ENCODE measurements around the gene NOL3. TPM values are rescaled to one million over a fixed set of nuclear protein-coding genes. Genes with fewer than 3 reads are reported as not detected.
"Not testable (repeated sequence)": the region's sequence is repeated elsewhere in the genome, so short reads cannot be mapped to it uniquely, and the experiment has no call there.

The NOL3 gene
- 1 to 10 TPM; 3.0 to 9.9 TPM for total RNA-seq
- polyA plus RNA-seq: 10 to 100 TPM; 11.4 to 18.0 TPM

GRCh38 chr16:67170168-67170948 lies at the start of gene NOL3:
TSS of gene NOL3 (plus strand) at chr16:67170538.
- no peaks in the 10 kb centered on the region for H3K9me3 ChIP-seq (ENCODE audit: control insufficient read depth in 4 of 4, low read length in 3 of 4)
- H3K27ac ChIP-seq (ENCODE audit: low read depth in 1 of 2, low read length in 2 of 2): peak within 1 kb of the TSS in 1 of 2 donors; percentile 60
- DNase-seq (ENCODE audit: low spot score): peak; percentile 69
- H3K36me3 ChIP-seq (ENCODE audit: control insufficient read depth in 4 of 4, insufficient read depth in 3 of 4, low read depth in 1 of 4, low read length in 3 of 4): peaks cover 0 to 2% (median 0%) of the 10 kb centered on the region in 4 donors
- no peak for TF ChIP-seq YY1 (IDR thresholded peaks at IDR 0.05)
- TF ChIP-seq SP1 (IDR thresholded peaks at IDR 0.05): peak; percentile 26
- no peaks in the 10 kb centered on the region for H3K27me3 ChIP-seq (ENCODE audit: control insufficient read depth in 4 of 4, insufficient read depth in 4 of 4, low read length in 3 of 4)
- H3K4me1 ChIP-seq (ENCODE audit: control insufficient read depth in 4 of 4, insufficient read depth in 4 of 4, low read length in 3 of 4): peaks cover 11 to 27% (median 19%) of the 10 kb centered on the region in 4 donors
- peak within 1 kb of the TSS; percentile 13 to 65 for H3K9ac ChIP-seq (ENCODE audit: low read depth in 1 of 2, low read length in 2 of 2)
- 6% methylated on average over 50 of the region's 50 CpGs for WGBS
- peak within 1 kb of the TSS in 2 of 3 donors; percentile 49 to 60 for H3K4me3 ChIP-seq (ENCODE audit: low read depth in 1 of 3, low read length in 3 of 3)

- not testable (repeated sequence) for DNase-seq (ENCODE audit: low spot score); H3K4me3 ChIP-seq (ENCODE audit: low read depth in 1 of 3, low read length in 3 of 3); H3K27me3 ChIP-seq (ENCODE audit: control insufficient read depth in 4 of 4, insufficient read depth in 4 of 4, low read length in 3 of 4); H3K9ac ChIP-seq (ENCODE audit: low read depth in 1 of 2, low read length in 2 of 2); H3K27ac ChIP-seq (ENCODE audit: low read depth in 1 of 2, low read length in 2 of 2); H3K9me3 ChIP-seq (ENCODE audit: control insufficient read depth in 4 of 4, low read length in 3 of 4)
- H3K36me3 ChIP-seq (ENCODE audit: control insufficient read depth in 4 of 4, insufficient read depth in 3 of 4, low read depth in 1 of 4, low read length in 3 of 4): peaks cover 19 to 53% (median 50%) of the 10 kb centered on the region in 4 donors
- 98% methylated on average over 5 of the region's 5 CpGs for WGBS
- H3K4me1 ChIP-seq (ENCODE audit: control insufficient read depth in 4 of 4, insufficient read depth in 4 of 4, low read length in 3 of 4): peaks cover 0 to 11% (median 3%) of the 10 kb centered on the region in 4 donors
Measured at GRCh38 chr16:67122799-67123198, 47.5 kb upstream of the NOL3 start.

- Histone ChIP-seq H3K27me3 (ENCODE audit: control insufficient read depth in 4 of 4, insufficient read depth in 4 of 4, low read length in 3 of 4) (no peaks in the 10 kb centered on the region), H3K9me3 (ENCODE audit: control insufficient read depth in 4 of 4, low read length in 3 of 4) (no peaks in the 10 kb centered on the region), H3K4me3 (ENCODE audit: low read depth in 1 of 3, low read length in 3 of 3) (no peak overlapping the region), H3K27ac (ENCODE audit: low read depth in 1 of 2, low read length in 2 of 2) (no peak overlapping the region), H3K4me1 (ENCODE audit: control insufficient read depth in 4 of 4, insufficient read depth in 4 of 4, low read length in 3 of 4) (peaks cover 0 to 4% (median 1%) of the 10 kb centered on the region in 4 donors), H3K36me3 (ENCODE audit: control insufficient read depth in 4 of 4, insufficient read depth in 3 of 4, low read depth in 1 of 4, low read length in 3 of 4) (peaks cover 17 to 70% (median 59%) of the 10 kb centered on the region in 4 donors), H3K9ac (ENCODE audit: low read depth in 1 of 2, low read length in 2 of 2) (no peak overlapping the region)
- TF ChIP-seq HNF4A (conservative IDR thresholded peaks at IDR 0.05): no peak
- TF ChIP-seq FOXA1 (IDR thresholded peaks at IDR 0.05): no peak
- no peak for TF ChIP-seq JUND (IDR thresholded peaks at IDR 0.05)
- TF ChIP-seq TAF1 (conservative IDR thresholded peaks at IDR 0.05): no peak
- TF ChIP-seq ATF3 (IDR thresholded peaks at IDR 0.05): no peak
- no peak for TF ChIP-seq HNF4G (IDR thresholded peaks at IDR 0.05)
- TF ChIP-seq SP1 (IDR thresholded peaks at IDR 0.05): no peak
- no peak for TF ChIP-seq NR2F2 (IDR thresholded peaks at IDR 0.05)
- no peak for TF ChIP-seq FOXA2 (IDR thresholded peaks at IDR 0.05)
- TF ChIP-seq CTCF (IDR thresholded peaks at IDR 0.05; ENCODE audit: low read depth, low read length, missing input control): no peak
- no peak for TF ChIP-seq RXRA (IDR thresholded peaks at IDR 0.05)
- DNase-seq (ENCODE audit: low spot score): no peak
Measured at GRCh38 chr16:67128417-67128816, 41.9 kb upstream of the NOL3 start.

- Histone ChIP-seq H3K36me3 (ENCODE audit: control insufficient read depth in 4 of 4, insufficient read depth in 3 of 4, low read depth in 1 of 4, low read length in 3 of 4) (peaks cover 18 to 67% (median 57%) of the 10 kb centered on the region in 4 donors), H3K27me3 (ENCODE audit: control insufficient read depth in 4 of 4, insufficient read depth in 4 of 4, low read length in 3 of 4) (no peaks in the 10 kb centered on the region), H3K4me3 (ENCODE audit: low read depth in 1 of 3, low read length in 3 of 3) (no peak overlapping the region), H3K4me1 (ENCODE audit: control insufficient read depth in 4 of 4, insufficient read depth in 4 of 4, low read length in 3 of 4) (no peaks in the 10 kb centered on the region), H3K9me3 (ENCODE audit: control insufficient read depth in 4 of 4, low read length in 3 of 4) (no peaks in the 10 kb centered on the region), H3K9ac (ENCODE audit: low read depth in 1 of 2, low read length in 2 of 2) (no peak overlapping the region), H3K27ac (ENCODE audit: low read depth in 1 of 2, low read length in 2 of 2) (no peak overlapping the region)
- WGBS: 93% methylated on average over 3 of the region's 3 CpGs
- no peak for DNase-seq (ENCODE audit: low spot score)
- TF ChIP-seq FOXA1 (IDR thresholded peaks at IDR 0.05): no peak
- TF ChIP-seq CTCF (IDR thresholded peaks at IDR 0.05; ENCODE audit: low read depth, low read length, missing input control): no peak
- no peak for TF ChIP-seq FOXA2 (IDR thresholded peaks at IDR 0.05)
- TF ChIP-seq MAX (IDR thresholded peaks at IDR 0.05): no peak
- TF ChIP-seq RAD21 (IDR thresholded peaks at IDR 0.05): no peak
- TF ChIP-seq NR2F2 (IDR thresholded peaks at IDR 0.05): no peak
- no peak for TF ChIP-seq GABPA (IDR thresholded peaks at IDR 0.05 in 1 of 2, conservative IDR thresholded peaks at IDR 0.05 in 1 of 2)
- no peak for TF ChIP-seq YY1 (IDR thresholded peaks at IDR 0.05)
- TF ChIP-seq ZBTB33 (IDR thresholded peaks at IDR 0.05): no peak
- TF ChIP-seq EGR1 (IDR thresholded peaks at IDR 0.05; ENCODE audit: low read depth in 2 of 2): no peak
Measured at GRCh38 chr16:67128887-67129286, 41.5 kb upstream of the NOL3 start.

Measured in liver (tissue), 9 donors.